GM18505 (cell line): ENCODE measurements around the gene LMF1.

Experiments used
- ATAC-seq: cut with Tn5 transposase; IDR thresholded peaks from one replicate; pipeline ENCODE4 v1.9.1; 2021; ENCODE audit not compliant: unreplicated experiment
- POLR2A ChIP-seq: IDR thresholded peaks from 4 replicates; pipeline ENCODE4 v1.6.1; 2011; ENCODE audit warnings: borderline replicate concordance; ENCODE audit not compliant: insufficient read depth, insufficient read length; ENCODE audit errors: extremely low read depth

LMF1 gene

DNA sequence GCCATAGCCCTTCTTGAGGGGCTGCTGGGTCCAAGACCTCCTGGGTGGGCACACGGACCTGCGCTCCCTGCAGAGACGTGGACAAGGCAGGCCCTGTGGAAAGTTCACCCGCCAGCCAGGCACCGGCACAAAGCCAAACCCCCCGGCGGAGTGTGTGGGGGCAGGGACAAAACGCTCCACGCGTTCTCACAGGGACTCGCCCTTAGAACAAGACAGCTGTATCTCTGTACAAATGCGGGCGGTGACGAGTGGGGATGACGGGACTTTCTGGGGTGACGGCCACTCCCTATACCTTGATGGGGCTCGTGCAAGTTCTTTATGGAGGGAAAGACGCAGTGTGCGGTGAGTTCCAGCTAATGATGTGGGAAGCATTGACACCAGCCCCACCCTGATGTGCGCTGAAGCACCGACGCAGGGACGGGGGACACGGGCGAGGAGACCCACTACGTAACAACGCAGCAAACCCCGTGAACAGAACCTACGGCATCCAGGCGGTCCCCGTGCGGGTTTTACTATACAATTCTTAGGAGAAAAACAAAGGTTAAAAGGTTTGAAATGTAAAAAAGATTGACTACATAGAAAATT, 49.4 kb downstream of the LMF1 start:
- ATAC-seq = no peak
- TF ChIP-seq POLR2A = no peak

DNA sequence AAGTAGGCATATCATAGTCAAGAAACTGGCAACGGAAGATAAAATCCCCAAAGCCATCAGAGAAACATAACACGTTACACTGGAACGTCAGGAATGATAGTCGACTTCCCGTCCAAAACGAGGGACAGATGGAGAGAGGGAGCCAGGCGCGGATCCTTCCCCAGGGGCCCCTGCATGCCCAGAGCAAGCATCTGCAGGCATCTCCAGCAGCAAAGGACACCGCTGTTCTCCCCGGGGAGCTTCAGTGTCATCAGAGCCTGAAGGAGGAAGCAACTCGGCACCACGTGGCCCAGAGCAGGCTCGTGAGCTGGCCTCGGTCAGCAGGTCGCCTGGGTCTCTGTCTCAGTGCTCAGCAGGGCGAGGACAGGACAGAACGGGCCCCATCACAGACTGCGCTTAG, 50.1 kb downstream of the LMF1 start:
- no peak for ATAC-seq
- TF ChIP-seq POLR2A = no peak

GRCh38 chr16:920051-920681, 50.6 kb downstream of the LMF1 start:
- no peak for ATAC-seq

DNA sequence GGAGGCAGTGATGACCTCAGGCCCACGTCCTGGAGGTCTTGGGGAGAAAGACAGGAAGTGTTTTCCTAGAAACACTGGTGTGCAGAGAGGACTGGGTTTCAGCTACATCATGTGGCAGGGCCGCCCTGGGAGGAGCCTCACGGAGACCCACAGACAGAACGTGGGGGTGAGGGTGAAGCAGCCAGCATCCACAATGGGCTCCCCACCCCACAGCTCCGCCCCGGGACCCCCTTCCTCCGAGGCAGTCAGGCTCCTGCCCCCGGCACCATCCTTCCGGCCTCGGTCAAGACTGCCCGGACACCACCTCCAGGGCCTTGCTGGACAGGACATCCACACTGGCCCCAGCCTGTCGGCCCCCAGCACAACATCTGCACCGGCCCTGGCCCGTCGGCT, 51.1 kb downstream of the LMF1 start:
- ATAC-seq = no peak
- TF ChIP-seq POLR2A = no peak

More at GRCh38 chr16:920051-920681, 50.6 kb downstream of the LMF1 start:
- TF ChIP-seq POLR2A = no peak

DNA sequence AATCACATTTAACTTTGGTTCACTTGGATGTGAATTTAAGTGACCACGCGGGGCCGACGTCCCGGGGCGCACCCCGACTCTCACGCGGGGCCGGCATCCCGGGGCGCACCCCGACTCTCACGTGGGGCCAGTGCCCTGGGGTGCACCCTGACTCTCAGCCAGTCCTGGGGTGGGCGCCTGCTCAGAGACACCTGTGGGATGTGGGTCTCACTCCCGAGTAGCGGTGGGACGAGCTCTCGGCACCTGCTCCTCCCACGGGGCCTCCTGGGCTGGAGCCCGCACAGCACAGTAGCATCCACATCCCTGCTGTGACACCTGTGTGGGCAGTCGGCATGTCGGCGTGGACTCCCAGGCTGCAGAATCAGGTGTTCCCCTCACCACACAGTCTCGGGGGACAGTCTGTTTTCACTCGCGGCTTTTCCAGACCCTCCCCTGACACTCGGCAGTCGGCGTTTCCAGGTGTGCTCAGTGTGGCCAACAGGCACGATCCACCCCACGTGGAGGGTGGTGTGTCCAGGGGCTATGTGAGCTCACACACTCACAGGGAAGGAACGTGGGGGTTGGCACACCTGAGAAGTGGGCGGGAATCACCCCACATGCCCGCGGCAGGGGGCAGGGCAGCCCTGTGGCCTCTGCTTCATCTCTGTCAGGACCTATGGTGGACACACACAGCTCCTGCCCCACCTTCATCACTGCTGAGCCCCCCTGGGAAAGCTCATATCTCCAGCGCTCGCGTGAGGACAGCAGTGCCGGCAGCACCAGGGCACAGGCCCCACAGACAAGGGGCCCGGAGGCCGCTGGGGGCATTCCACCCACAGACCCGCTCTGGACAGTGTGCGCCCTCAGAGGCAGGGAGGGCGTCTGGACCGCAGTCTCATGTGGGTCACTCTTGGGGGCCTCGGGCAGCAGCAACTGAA, 51.8 kb downstream of the LMF1 start:
- ATAC-seq = no peak
- no peak for TF ChIP-seq POLR2A

DNA sequence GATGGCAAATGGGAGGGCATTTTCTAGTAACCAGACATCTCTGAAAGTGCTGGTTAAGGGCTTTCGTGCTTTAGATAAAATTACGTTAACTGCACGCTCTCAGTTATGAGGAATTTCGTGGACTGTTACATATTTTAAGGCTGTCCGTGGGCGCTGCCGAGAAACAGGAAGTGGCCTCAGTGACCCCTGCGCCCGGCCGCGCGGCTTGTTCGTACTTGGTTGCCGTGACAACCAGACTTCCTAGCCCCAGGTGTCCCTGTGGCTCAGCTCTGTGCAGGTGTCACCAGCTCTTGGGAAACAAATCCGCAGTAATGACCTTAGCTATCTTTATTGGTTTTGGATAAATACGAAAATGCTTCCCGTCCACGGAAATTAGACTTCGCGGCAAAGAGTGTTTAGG, 52.7 kb downstream of the LMF1 start:
- no peak for TF ChIP-seq POLR2A

GRCh38 chr16:917591-918061, 53.2 kb downstream of the LMF1 start:
- TF ChIP-seq POLR2A = no peak

More for the DNA sequence above, 52.7 kb downstream of the LMF1 start:
- ATAC-seq = no peak

GRCh38 chr16:916035-916799, 54.6 kb downstream of the LMF1 start:
- no peak for ATAC-seq
- no peak for TF ChIP-seq POLR2A

More at GRCh38 chr16:917591-918061, 53.2 kb downstream of the LMF1 start:
- no peak for ATAC-seq

DNA sequence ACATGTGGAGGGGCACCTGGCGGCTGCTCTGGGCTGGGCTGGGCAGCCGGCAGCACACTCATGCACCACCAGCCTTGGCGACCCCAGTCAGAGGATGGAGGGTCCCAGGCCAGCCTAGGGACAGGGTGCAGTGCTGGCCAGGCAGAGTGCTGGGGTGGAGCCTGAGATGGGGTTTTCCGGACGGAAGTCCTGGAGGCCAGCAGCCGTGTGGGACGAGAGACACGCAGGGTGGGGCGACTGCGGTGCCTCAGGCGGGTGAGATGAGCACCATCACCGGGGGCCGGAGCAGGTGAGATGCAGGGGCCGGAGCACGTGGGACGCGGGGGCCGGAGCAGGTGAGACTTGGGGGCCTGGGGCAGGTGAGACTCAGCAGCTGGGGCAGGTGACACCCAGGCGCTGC, 55.2 kb downstream of the LMF1 start:
- TF ChIP-seq POLR2A = no peak
- ATAC-seq = no peak

- ATAC-seq = no peak
- no peak for TF ChIP-seq POLR2A
These were observed 56.3 kb downstream of the LMF1 start for GRCh38 chr16:914440-914839.

DNA sequence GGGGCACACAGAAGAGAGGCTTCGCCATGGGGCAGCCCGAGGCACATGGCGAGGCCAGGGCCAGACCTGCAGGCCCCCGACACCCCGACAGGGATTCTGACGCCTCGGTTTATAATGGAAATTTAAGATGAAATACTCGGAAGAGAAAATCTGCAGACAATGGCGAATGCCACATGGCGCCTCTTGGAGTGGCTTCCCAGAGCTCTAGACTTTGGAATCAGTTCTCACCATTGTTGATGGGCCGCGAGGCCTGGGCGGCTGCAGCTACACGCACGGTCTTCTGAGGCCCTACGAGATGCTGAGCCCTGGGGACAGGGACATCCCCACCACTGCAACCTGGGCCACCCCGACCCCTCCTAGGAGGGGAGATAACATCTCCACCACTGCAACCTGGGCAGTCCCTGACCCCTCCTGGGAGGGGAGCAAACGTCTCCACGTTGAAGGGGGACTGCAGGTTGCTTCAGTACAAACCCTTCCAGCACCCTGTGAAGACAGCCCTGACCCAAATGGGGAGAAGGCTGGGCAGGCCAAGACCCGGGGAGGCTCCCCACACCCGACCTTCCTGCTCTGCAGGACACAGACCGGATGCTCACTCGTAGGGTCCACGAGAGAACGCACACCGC, 56.9 kb downstream of the LMF1 start:
- TF ChIP-seq POLR2A = no peak
- no peak for ATAC-seq
